ENCODE data around the gene TOMM70.

Gene TOMM70

GRCh38 chr3:100317912-100318311 is 83.0 kb downstream of the TOMM70 start:
- in situ Hi-C loops (cut with MboI; ENCODE audit: low sequenced_read_pairs, unreplicated experiment): loop anchor here (10.0 kb wide), 1 partner anchor 277 kb away; no protein-coding TSS in a partner anchor
- DNase-seq (ENCODE audit: low spot score): peak; percentile 59
- TF ChIP-seq CTCF (IDR thresholded peaks at IDR 0.05; ENCODE audit: borderline replicate concordance, control extremely low read depth, extremely low read depth, insufficient read depth, missing control alignments): no peak

- peak; percentile 41 for DNase-seq (ENCODE audit: low spot score)
- in situ Hi-C loops (cut with MboI; ENCODE audit: low sequenced_read_pairs, unreplicated experiment): loop anchor here (10.0 kb wide), 1 partner anchor 278 kb away; no protein-coding TSS in a partner anchor
- TF ChIP-seq CTCF (IDR thresholded peaks at IDR 0.05; ENCODE audit: borderline replicate concordance, control extremely low read depth, extremely low read depth, insufficient read depth, missing control alignments): peak; percentile 51
Measured at GRCh38 chr3:100316641-100317069, 84.2 kb downstream of the TOMM70 start.

All from GM13976 (cell line).